BE2C (cell line): ENCODE results near the gene TSC22D2.

Source experiments
- DNase-seq: peaks from one replicate; pipeline ENCODE4 v3.0.0-alpha.2; 2020
- H3K27me3 ChIP-seq: fragments of 250-450 bp; sonication (Bioruptor Pico); 2 replicates; pipeline ENCODE4 v1.5.1; 2020; ENCODE audit warnings: mild to moderate bottlenecking
- H3K36me3 ChIP-seq: fragments of 250-450 bp; sonication (Bioruptor Pico); 2 replicates; pipeline ENCODE4 v1.5.1; 2020; ENCODE audit warnings: mild to moderate bottlenecking
- H3K4me1 ChIP-seq: fragments of 250-450 bp; sonication (Bioruptor Pico); 2 replicates; pipeline ENCODE4 v1.5.1; 2020
- H3K4me3 ChIP-seq: 2 replicates; pipeline ENCODE4 v1.5.1; 2011; ENCODE audit warnings: low read depth, low read length
- H3K9me3 ChIP-seq: fragments of 250-450 bp; sonication (Bioruptor Pico); 2 replicates; pipeline ENCODE4 v1.5.1; 2020
- CTCF ChIP-seq: IDR thresholded peaks from 2 replicates; pipeline ENCODE4 v1.5.1; 2012; ENCODE audit warnings: mild to moderate bottlenecking, low read depth, low read length

Gene TSC22D2

GRCh38 chr3:150372722-150373121 lies 35.4 kb upstream of the TSC22D2 start:
- no peak overlapping the region for H3K4me3 ChIP-seq
- peak; percentile 31; the same call in 1 of the 2 replicates for TF ChIP-seq CTCF
- no peak for DNase-seq
- no peaks in the 10 kb centered on the region for H3K9me3 ChIP-seq
- H3K4me1 ChIP-seq, result peaks cover 4% of the 10 kb centered on the region
- no peaks in the 10 kb centered on the region for H3K27me3 ChIP-seq
- no peaks in the 10 kb centered on the region for H3K36me3 ChIP-seq

- Histone ChIP-seq H3K27me3 (no peaks in the 10 kb centered on the region), H3K4me1 (peaks cover 4% of the 10 kb centered on the region), H3K9me3 (no peaks in the 10 kb centered on the region), H3K4me3 (no peak overlapping the region), H3K36me3 (no peaks in the 10 kb centered on the region)
- DNase-seq, result no peak
- no peak for TF ChIP-seq CTCF
Observed at GRCh38 chr3:150373234-150373875, 34.7 kb upstream of the TSC22D2 start.

GRCh38 chr3:150374975-150375374 lies 33.1 kb upstream of the TSC22D2 start:
- H3K36me3 ChIP-seq, result no peaks in the 10 kb centered on the region
- TF ChIP-seq CTCF, result no peak
- H3K9me3 ChIP-seq, result no peaks in the 10 kb centered on the region
- no peak for DNase-seq
- no peaks in the 10 kb centered on the region for H3K27me3 ChIP-seq
- no peak overlapping the region for H3K4me3 ChIP-seq
- H3K4me1 ChIP-seq, result peaks cover 4% of the 10 kb centered on the region

- no peaks in the 10 kb centered on the region for H3K27me3 ChIP-seq
- H3K4me1 ChIP-seq, result peaks cover 4% of the 10 kb centered on the region; the same call in 1 of the 2 replicates
- no peak overlapping the region for H3K4me3 ChIP-seq
- H3K36me3 ChIP-seq, result no peaks in the 10 kb centered on the region
- no peak for TF ChIP-seq CTCF
- no peaks in the 10 kb centered on the region for H3K9me3 ChIP-seq
- peak; percentile 13 for DNase-seq
Observed at GRCh38 chr3:150376001-150376848, 31.9 kb upstream of the TSC22D2 start.

- no peak for DNase-seq
Observed at GRCh38 chr3:150377601-150378300, 30.3 kb upstream of the TSC22D2 start.

More at GRCh38 chr3:150377601-150378300, 30.3 kb upstream of the TSC22D2 start:
- H3K4me3 ChIP-seq, result no peak overlapping the region
- no peaks in the 10 kb centered on the region for H3K9me3 ChIP-seq
- H3K4me1 ChIP-seq, result no peaks in the 10 kb centered on the region
- no peak for TF ChIP-seq CTCF
- H3K27me3 ChIP-seq, result no peaks in the 10 kb centered on the region
- H3K36me3 ChIP-seq, result no peaks in the 10 kb centered on the region
